HuH-7.5 (cell line): ENCODE measurements around the gene ATF7IP2.
"Not testable (repeated sequence)": the region's sequence is repeated elsewhere in the genome, so short reads cannot be mapped to it uniquely, and the experiment has no call there.

Source experiments
- DNase-seq: peaks from one replicate; pipeline ENCODE4 v3.0.0; 2011; ENCODE audit warnings: low spot score

ATF7IP2 gene

DNA sequence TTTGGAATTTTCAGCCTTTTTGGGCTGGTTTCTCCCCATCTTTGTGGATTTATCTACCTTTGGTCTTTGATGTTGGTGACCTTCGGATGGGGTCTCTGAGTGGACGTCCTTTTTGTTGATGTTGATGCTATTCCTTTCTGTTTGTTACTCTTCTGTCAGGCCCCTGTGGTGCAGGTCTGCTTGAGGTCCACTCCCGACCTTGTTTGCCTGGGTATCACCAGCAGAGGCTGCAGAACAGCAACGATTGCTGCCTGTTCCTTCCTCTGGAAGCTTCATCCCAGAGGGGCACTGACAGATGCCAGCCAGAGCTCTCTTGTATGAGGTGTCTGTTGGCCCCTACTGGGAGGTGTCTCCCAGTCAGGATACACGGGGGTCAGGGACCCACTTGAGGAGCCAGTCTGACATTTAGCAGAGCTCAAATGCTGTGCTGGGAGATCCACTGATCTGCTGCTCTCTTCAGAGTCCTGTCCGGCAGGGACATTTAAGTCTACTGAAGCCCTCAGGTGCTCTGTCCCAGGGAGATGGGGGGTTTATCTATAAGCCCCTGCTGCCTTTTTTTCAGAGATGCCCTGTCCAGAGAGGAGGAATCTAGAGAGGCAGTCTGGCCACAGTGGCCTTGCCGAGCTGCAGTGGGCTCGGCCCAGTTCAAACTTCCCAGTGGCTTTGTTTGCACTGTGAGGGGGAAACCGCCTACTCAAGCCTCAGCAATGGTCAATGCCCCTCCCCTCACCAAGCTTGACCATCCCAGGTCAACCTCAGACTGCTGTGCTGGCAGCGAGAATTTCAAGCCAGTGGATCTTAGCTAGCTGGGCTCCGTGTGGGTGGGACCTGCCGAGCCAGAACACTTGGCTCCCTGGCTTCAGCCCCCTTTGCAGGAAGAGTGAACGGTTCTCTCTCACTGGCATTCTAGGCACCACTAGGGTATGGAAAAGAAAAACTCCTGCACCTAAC is 66.6 kb downstream of the ATF7IP2 start:
- not testable (repeated sequence) for DNase-seq

GRCh38 chr16:10453159-10453510 is 67.3 kb downstream of the ATF7IP2 start:
- no peak for DNase-seq

DNA sequence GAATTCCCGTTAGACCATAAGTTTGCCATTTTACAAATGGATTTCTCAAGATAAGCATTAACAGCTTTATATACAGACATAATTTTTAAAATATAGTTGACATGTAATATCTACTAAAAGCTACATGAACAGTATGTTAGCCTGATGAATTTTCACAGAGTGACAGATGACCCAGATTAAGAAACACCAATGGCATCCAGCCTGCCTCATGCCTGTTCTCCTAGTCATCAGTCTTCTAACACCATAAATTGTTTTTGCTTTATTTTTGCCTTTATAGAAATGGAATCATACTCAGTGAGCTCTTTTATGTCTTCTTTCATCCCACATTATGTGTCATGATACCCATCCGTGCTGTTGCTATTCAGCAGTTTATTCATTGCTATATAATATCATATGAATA is 80.0 kb downstream of the ATF7IP2 start:
- DNase-seq = no peak

DNA sequence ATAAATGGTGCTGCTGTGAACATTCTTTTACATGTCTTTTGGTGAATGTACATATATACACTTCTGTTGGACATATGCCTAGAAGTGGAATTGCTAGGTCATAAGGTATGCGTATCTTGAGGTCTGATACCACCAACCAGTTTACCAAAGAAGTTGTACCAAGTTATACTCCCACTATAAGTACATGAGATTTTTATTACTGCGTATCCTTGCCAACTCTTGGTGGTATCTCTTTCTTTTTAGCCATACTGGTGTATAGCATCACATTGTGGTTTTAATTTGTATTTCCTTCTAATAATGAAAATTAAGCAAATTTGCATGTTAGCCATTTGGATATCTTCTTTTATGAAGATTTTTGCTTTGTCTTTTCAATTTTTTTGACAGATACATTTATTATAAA is 80.5 kb downstream of the ATF7IP2 start:
- DNase-seq = no peak

- no peak for DNase-seq
Measured at GRCh38 chr16:10466861-10467260, 81.0 kb downstream of the ATF7IP2 start.

DNA sequence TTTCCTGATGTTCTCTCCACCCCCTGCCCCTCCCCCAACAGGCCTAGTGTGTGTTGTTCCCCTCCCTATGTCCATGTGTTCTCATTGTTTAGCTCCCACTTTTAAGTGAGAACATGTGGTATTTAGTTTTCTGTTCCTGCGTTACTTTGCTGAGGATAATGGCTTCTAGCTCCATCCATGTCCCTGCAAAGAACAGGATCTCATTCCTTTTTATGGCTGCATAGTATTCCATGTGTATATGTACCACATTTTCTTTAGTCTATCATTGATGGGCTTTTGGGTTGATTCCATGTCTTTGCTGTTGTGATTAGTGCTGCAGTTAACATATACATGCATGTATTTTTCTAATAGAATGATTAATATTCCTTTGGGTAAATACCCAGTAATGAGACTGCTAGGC is 90.8 kb downstream of the ATF7IP2 start:
- DNase-seq = not testable (repeated sequence)

DNA sequence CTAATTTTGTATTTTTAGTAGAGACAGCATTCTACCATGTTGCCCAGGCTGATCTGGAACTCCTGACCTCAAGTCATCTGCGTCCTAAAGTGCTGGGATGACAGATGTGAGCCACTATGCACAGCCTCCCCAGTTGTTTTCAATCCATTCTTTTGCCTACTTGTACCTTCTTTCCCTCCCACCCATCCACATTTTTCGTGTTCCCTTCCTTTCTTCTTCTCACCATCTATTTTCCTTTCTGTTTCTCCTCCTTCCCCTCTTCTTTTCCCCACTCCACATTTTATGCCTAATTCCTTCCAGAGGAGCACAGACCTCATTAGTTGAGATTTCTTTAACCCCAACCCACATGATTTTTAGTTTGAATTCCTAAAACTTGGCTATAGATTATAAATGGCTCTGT is 94.3 kb downstream of the ATF7IP2 start:
- no peak for DNase-seq

GRCh38 chr16:10485159-10485558 is 99.3 kb downstream of the ATF7IP2 start:
- DNase-seq = no peak

- no peak for DNase-seq
Measured at GRCh38 chr16:10485698-10486382, 100.0 kb downstream of the ATF7IP2 start.

- DNase-seq = no peak
Measured at GRCh38 chr16:10490141-10490540, 104.3 kb downstream of the ATF7IP2 start.

- no peak for DNase-seq
Measured at GRCh38 chr16:10493276-10493675, 107.4 kb downstream of the ATF7IP2 start.

GRCh38 chr16:10494343-10495030 is 108.6 kb downstream of the ATF7IP2 start:
- no peak for DNase-seq

GRCh38 chr16:10495031-10495345 is 109.1 kb downstream of the ATF7IP2 start:
- no peak for DNase-seq

- DNase-seq = no peak
Measured at GRCh38 chr16:10497132-10498101, 111.6 kb downstream of the ATF7IP2 start.

DNA sequence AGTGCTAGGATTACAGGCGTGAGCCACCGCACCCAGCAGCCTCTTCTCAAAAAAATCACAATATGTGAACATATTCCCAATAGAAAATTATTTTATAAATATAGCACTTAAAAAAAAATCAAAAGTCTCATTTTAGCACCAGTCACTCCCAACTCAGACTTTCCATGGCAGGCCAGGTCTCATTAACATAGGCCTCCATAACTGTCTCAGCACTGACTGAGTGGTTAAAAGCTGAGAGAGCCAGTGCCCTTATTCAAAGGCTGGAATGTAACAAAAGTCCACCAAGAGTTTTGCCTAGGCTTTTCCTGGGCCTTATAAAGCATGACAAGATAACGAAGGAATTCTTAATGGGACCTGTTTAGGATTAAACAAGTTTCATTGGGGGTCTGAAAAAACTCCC is 114.7 kb downstream of the ATF7IP2 start:
- DNase-seq = no peak

- DNase-seq = no peak
Measured at GRCh38 chr16:10501016-10501607, 115.3 kb downstream of the ATF7IP2 start.

DNA sequence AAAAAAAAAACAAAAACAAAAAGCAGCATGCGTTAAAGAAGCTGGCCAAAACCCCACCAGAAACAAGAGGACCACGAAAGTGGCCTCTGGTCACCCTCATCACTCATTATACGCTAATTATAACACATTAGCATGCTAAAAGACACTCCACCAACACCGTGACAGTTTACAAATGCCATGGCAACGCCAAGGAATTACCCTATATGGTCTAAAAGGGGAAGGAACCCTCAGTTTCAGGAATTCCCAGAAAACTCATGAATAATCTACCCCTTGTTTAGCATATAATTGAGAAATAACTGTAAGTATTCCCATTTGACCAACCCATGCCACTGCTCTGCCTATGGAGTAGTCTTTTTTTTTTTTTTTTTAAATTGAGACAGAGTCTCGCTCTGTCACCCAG is 116.9 kb downstream of the ATF7IP2 start:
- DNase-seq = no peak

DNA sequence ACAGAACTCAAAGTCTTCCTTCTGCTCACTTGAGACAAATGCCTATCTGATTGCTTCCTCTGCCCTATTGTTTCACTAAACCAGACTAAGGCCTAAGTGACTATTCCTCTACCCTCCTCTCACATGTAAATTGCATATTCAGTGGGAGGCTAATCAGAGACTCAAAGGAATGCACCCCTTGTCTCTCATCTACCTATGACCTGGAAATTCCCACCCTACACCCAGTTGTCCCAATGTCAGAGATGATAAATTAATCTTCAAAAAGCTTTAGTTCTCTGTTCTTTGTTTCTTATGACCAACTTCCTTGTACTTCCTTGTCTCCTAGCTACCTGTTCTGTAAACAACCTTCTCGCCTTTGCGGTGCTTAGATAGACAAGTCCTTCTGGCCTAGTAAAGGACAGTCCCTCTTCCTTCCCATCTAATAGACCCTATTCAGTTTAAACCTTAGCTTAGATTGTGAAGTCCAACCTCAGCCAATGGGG is 118.6 kb downstream of the ATF7IP2 start:
- no peak for DNase-seq

GRCh38 chr16:10505286-10505685 is 119.4 kb downstream of the ATF7IP2 start:
- DNase-seq = not testable (repeated sequence)

DNA sequence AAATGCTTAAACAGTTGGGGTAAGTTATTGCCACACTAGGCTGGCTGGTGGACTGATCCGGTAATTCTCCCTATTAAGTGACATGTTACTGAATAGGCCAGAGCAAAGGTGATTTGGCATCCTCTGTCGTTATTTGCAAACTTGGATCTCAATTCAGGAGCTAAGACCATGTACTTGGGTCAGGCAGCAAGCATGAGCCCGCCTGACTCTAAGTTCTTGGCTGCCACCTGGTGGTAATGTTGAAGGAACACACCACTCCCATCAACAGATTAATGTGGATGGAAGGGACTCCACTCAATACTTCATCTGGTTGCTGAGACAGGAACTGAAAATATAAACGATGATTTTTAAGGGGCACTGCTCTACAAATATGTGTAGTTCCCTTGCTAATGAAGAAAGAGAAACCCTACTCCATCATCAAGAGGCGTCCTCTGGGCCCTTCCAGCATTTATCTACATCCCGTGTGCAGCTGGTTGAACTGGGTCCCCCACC is 123.7 kb downstream of the ATF7IP2 start:
- DNase-seq = peak; percentile 66

DNA sequence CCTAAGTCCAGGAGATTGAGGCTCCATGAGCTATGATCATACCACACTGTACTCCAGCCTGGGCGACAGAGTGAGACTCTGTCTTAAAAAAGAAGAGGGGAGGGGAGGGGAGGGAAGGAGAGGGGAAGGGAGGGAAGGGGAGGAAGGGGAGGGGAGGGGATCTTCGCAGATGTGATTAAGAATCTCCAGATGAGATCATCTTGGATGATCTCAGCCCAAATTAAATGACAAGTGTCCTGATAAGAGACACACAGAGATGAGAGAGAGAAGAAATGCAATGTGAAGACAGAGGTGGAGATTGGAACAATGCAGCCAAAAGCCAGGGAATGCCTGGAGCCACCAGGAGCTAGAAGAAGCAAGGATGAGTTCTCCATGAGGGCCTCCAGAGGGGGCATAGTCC is 124.4 kb downstream of the ATF7IP2 start:
- DNase-seq = no peak
